HepG2 (cell line): Measurements from ENCODE around the gene MICAL1. TPM values are rescaled to one million over a fixed set of nuclear protein-coding genes. Genes with fewer than 3 reads are reported as not detected.
A peak's percentile ranks its signal among the peaks of the same experiment; 100 is the strongest.

Source experiments
- ATAC-seq: fragments of 200-7000 bp; cut with Tn5 transposase; 3 replicates; pipeline ENCODE4 v1.9.1; 2020; ENCODE audit warnings: mild to moderate bottlenecking, moderate library complexity
- BruUV-seq: library from RNA; stranded (reverse); fragments of 400-500 nt; replicated peaks from 2 replicates; lab custom pipeline; 2021; lab: Mats Ljungman, UMichigan
- CTCF ChIA-PET: fragments of 300-600 bp; formaldehyde crosslinking; extraction: SDS; loops from one replicate; lab custom pipeline; 2021; ENCODE audit warnings: low total read pairs, inconsistent platforms, low intra/inter-chr PET ratio; lab: Yijun Ruan, JAX
- POLR2A ChIA-PET: fragments of 350-600 bp; sonication (Branson Sonifier 250); formaldehyde crosslinking; loops from one replicate; lab custom pipeline; 2020; ENCODE audit warnings: antibody characterized with exemption, inconsistent platforms; lab: Yijun Ruan, JAX
- DNase-seq: peaks from one replicate; pipeline ENCODE4 v3.0.0-alpha.2; 2015; ENCODE audit warnings: low spot score
- FAIRE-seq: peaks from 3 replicates; lab custom pipeline; 2011; peaks lifted over from hg19 to GRCh38; lab: Jason Lieb, UNC
- H2AFZ ChIP-seq: one replicate; pipeline ENCODE4 v1.6.1; 2011; ENCODE audit warnings: low read length, inconsistent platforms
- H3K27ac ChIP-seq: fragments of 300-600 bp; 3 replicates; pipeline ENCODE4 v1.8.0; 2011; ENCODE audit warnings: mixed run types, mild to moderate bottlenecking, mixed read lengths, low read length, inconsistent platforms; ENCODE audit not compliant: insufficient read depth; ENCODE audit errors: extremely low read length
- H3K27me3 ChIP-seq, 2 experiments: fragments of 200-600 bp in 1 of 2; 2 replicates in 1 of 2; 3 replicates in 1 of 2; pipeline versions ENCODE4 v1.6.0 to v1.8.0; 2011; ENCODE audit warnings: low read length in 2 of 2, mild to moderate bottlenecking in 2 of 2, moderate library complexity in 2 of 2, inconsistent platforms in 1 of 2; ENCODE audit not compliant: insufficient read depth in 2 of 2, control insufficient read depth in 1 of 2
- H3K36me3 ChIP-seq, 2 experiments: fragments of 200-600 bp in 1 of 2; replicated peaks in 1 of 2; 2 replicates in 1 of 2; 3 replicates in 1 of 2; pipeline versions ENCODE4 v1.5.1 to v1.8.0; 2011; ENCODE audit warnings: low read length in 2 of 2, inconsistent platforms in 1 of 2; ENCODE audit not compliant: insufficient read depth in 2 of 2, control insufficient read depth in 1 of 2
- H3K4me1 ChIP-seq: 2 replicates; pipeline ENCODE4 v1.5.1; 2012; ENCODE audit warnings: low read length, inconsistent platforms; ENCODE audit not compliant: insufficient read depth
- H3K4me2 ChIP-seq: 2 replicates; pipeline ENCODE4 v1.6.0; 2011; ENCODE audit warnings: low read depth, low read length, inconsistent platforms
- H3K4me3 ChIP-seq, 3 experiments: fragments of 200-600 bp in 1 of 3; sonication (generic), shearing (Covaris generic) in 1 of 3; replicated peaks in 1 of 3; 2 replicates each; pipeline ENCODE4 v1.5.1; 2011 to 2016; ENCODE audit warnings: low read length in 3 of 3, inconsistent platforms in 2 of 3, low read depth in 2 of 3, mild to moderate bottlenecking in 2 of 3, control low read depth in 1 of 3, mixed read lengths in 1 of 3; ENCODE audit not compliant: insufficient read depth in 1 of 3
- H3K79me2 ChIP-seq: one replicate; pipeline ENCODE4 v1.6.1; 2011; ENCODE audit warnings: low read length, inconsistent platforms; ENCODE audit not compliant: insufficient read depth
- H3K9ac ChIP-seq: 2 replicates; pipeline ENCODE4 v1.6.0; 2011; ENCODE audit warnings: mild to moderate bottlenecking, low read depth, low read length, inconsistent platforms; ENCODE audit not compliant: insufficient read depth
- H3K9me3 ChIP-seq: 2 replicates; pipeline ENCODE4 v1.5.1; 2012; ENCODE audit warnings: mild to moderate bottlenecking, low read length
- H4K20me1 ChIP-seq: 2 replicates; pipeline ENCODE4 v1.6.0; 2011; ENCODE audit warnings: inconsistent platforms, mild to moderate bottlenecking, low read length, moderate library complexity; ENCODE audit not compliant: insufficient read depth
- CBX5 ChIP-seq: sonication (generic); formaldehyde crosslinking; IDR thresholded peaks from 2 replicates; pipeline ENCODE4 v1.4.0; 2020; ENCODE audit warnings: missing genetic modification reagents, borderline replicate concordance
- ERF ChIP-seq: IDR thresholded peaks from 2 replicates; pipeline ENCODE4 v1.6.1; 2018; ENCODE audit warnings: missing biosample characterization, missing genetic modification reagents
- HOXA3 ChIP-seq: sonication (generic); formaldehyde crosslinking; IDR thresholded peaks from 2 replicates; pipeline ENCODE4 v1.5.0; 2020; ENCODE audit warnings: missing genetic modification reagents
- IRX3 ChIP-seq: sonication (generic); formaldehyde crosslinking; IDR thresholded peaks from 2 replicates; pipeline ENCODE4 v1.8.1; 2023; ENCODE audit warnings: mild to moderate bottlenecking, low read depth, missing genetic modification reagents, borderline replicate concordance
- PCBP2 ChIP-seq: fragments of 200-400 bp; formaldehyde crosslinking; optimal IDR thresholded peaks from 2 replicates; pipeline ENCODE3; 2018; ENCODE audit warnings: low read length, low read depth; ENCODE audit not compliant: poor library complexity, severe bottlenecking
- PTBP1 ChIP-seq: fragments of 200-400 bp; formaldehyde crosslinking; IDR thresholded peaks from 2 replicates; pipeline ENCODE4 v1.6.1; 2018; ENCODE audit warnings: low read length, low read depth; ENCODE audit not compliant: poor library complexity, severe bottlenecking
- U2AF2 ChIP-seq: fragments of 200-400 bp; formaldehyde crosslinking; IDR thresholded peaks from 2 replicates; pipeline ENCODE4 v1.6.1; 2017; ENCODE audit warnings: low read depth, mild to moderate bottlenecking, low read length
- ZNF350 ChIP-seq: sonication (generic); formaldehyde crosslinking; IDR thresholded peaks from 2 replicates; pipeline ENCODE4 v1.4.0; 2020; ENCODE audit warnings: mild to moderate bottlenecking, low read depth, missing genetic modification reagents, borderline replicate concordance
- ZNF644 ChIP-seq: IDR thresholded peaks from 2 replicates; pipeline ENCODE4 v1.6.1; 2016; ENCODE audit warnings: low read depth
- WGBS: methylation state at CpG from one replicate; pipeline ENCODE4 v1.1.6; 2017; ENCODE audit warnings: low lambda C conversion rate; 5-methylcytosine and 5-hydroxymethylcytosine counted together
- in situ Hi-C: cut with HindIII; loops from 2 replicates; pipeline ENCODE4 v1.10.0; 2017; ENCODE audit warnings: low pct_unique_long_range_greater_than_20kb; ENCODE audit not compliant: extremely low pct_ligation_motif_present
- intact Hi-C: fragments of 100-400 bp; cut with micrococcal nuclease; formaldehyde crosslinking; loops from one replicate; pipeline ENCODE4 v1.10.0; 2022; ENCODE audit not compliant: unreplicated experiment
- polyA plus RNA-seq, 8 experiments: library from polyadenylated mRNA; depleted of rRNA in 3 of 8; stranded (reverse) in 7 of 8; unstranded in 1 of 8; fragments of >200 nt; fragmentation: Illumina TruSeq in 4 of 8; extraction: Trizol in 4 of 8; gene quantifications; 2 replicates each; pipeline versions ENCODE4 v1.2.1 to v1.2.3, GENCODE V29; 2011 to 2016; ENCODE audit warnings: low read depth in 4 of 8, missing spikeins in 1 of 8, mixed read lengths in 1 of 8; ENCODE audit not compliant: insufficient read depth in 1 of 8
- total RNA-seq, 5 experiments: library from RNA; depleted of rRNA; stranded (reverse); fragments of >200 nt; fragmentation: Illumina TruSeq; extraction: Trizol; gene quantifications; 2 replicates each; pipeline ENCODE4 v1.2.3, GENCODE V29; 2016; ENCODE audit warnings: low read depth in 1 of 5
- TF ChIP-seq, protein P1 (sequence below): sonication (generic); formaldehyde crosslinking; IDR thresholded peaks from 2 replicates; pipeline ENCODE4 v1.4.0; 2020; ENCODE audit warnings: missing genetic modification reagents
- TF ChIP-seq, protein P2 (sequence below): sonication (generic); formaldehyde crosslinking; IDR thresholded peaks from 2 replicates; pipeline ENCODE4 v1.5.0; 2020; ENCODE audit warnings: missing genetic modification reagents
- TF ChIP-seq, protein P3 (sequence below): sonication (generic); formaldehyde crosslinking; IDR thresholded peaks from 2 replicates; pipeline ENCODE4 v1.4.0; 2020; ENCODE audit warnings: missing genetic modification reagents, borderline replicate concordance
- TF ChIP-seq, protein P4 (sequence below): sonication (generic); formaldehyde crosslinking; IDR thresholded peaks from 2 replicates; pipeline ENCODE4 v1.9.0; 2021; ENCODE audit warnings: missing genetic modification reagents, borderline replicate concordance
- TF ChIP-seq, protein P5 (sequence below): sonication (generic); formaldehyde crosslinking; conservative IDR thresholded peaks from 2 replicates; pipeline ENCODE4 v1.4.0; 2020; ENCODE audit warnings: missing genetic modification reagents

Gene MICAL1
- total and polyA plus RNA-seq, 2 of the 13 experiments (the other 11 are each of a cell fraction or from before 2014, with no cell fraction given) = 6.9 to 39.0 TPM

DNA sequence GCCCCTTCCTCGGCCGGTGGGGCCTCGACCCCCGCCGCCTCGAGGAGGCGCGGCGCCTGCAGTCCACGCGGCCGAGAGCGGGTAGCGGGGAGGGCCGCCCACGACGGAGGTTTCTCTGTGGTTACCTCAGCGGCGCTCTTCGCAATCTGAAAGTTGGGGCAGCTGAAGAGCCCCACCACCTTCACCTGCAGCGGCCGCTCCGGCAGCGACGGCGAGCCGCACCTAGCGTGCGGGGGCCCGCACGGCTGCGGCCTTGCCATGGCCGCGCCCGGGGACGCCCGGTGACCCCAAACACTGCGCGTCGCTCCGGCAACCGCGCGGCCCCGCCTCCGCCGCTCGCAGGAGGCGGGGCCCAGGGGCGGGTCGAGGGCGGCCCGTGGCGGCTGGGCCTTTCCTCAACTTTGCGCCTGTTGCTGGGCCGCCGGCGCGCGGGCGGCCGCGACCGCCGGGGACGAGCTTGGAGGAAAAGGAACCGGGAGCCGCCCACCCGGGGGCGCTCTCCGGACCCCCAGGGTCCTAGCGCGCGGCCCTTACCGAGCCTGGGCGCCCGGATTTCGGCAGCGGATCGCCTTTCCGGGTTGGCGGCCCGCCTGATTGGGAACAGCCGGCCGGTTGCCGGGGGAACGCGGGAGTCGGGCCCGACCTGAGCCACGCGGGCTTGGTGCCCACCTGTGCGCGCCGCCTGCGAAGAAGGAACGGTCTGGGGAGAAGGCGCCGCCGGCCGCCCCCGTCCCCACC lies 15.1 kb downstream of the MICAL1 start, which contains the start of the genes PPIL6 and SMPD2:
Gene PPIL6 (minus strand): TSS at position 298 of the 738 bp plus-strand sequence. CDS start 38 bp downstream, at position 260.
Gene SMPD2 (plus strand): TSS at position 394 of the 738 bp plus-strand sequence. CDS start 398 bp downstream, outside the sequence.
- peak within 1 kb of the TSS; percentile 84 for H2AFZ ChIP-seq
- no TSS peak for BruUV-seq
- H3K4me1 ChIP-seq = peaks cover 25% of the 10 kb centered on the region
- in situ Hi-C loops (loop anchor here (5.0 kb wide), 1 partner anchor 58 kb away; the partner anchor contains the start of gene CD164), intact Hi-C loops (loop anchor here (1.0 to 2.0 kb wide), 3 partner anchors 15 to 58 kb away; partner anchors contain the start of genes CD164 and MICAL1)
- peaks cover 9% of the 10 kb centered on the region for H3K79me2 ChIP-seq
- ChIA-PET CTCF (no interaction called here), POLR2A (interaction anchor here (1.0 to 3.8 kb wide), 6 partner anchors 10 to 58 kb away, joined by 3 to 29 read pairs (median 4); partner anchors contain the start of genes CD164 and MICAL1)
- peak; percentile 89 for ATAC-seq
- H3K9me3 ChIP-seq = no peaks in the 10 kb centered on the region
- DNase-seq = peak; percentile 77
- peak within 1 kb of the TSS; percentile 92 to 100 (median 94) for H3K4me3 ChIP-seq
- no peaks in the 10 kb centered on the region; a peak in 1 of 5 replicates for H3K27me3 ChIP-seq
- peak within 1 kb of the TSS; percentile 80 for H3K27ac ChIP-seq
- peak within 1 kb of the TSS; percentile 93 for H3K4me2 ChIP-seq
- peaks cover 2 to 10% of the 10 kb centered on the region in 2 experiments; a peak in 2 of 5 replicates for H3K36me3 ChIP-seq
- H4K20me1 ChIP-seq = no peaks in the 10 kb centered on the region
- peak; percentile 30 for FAIRE-seq
- peak within 1 kb of the TSS; percentile 96 for H3K9ac ChIP-seq
- 0% methylated on average over 6 of the region's 102 CpGs for WGBS
- no peak for TF ChIP-seq IRX3
- TF ChIP-seq, protein P1, sequence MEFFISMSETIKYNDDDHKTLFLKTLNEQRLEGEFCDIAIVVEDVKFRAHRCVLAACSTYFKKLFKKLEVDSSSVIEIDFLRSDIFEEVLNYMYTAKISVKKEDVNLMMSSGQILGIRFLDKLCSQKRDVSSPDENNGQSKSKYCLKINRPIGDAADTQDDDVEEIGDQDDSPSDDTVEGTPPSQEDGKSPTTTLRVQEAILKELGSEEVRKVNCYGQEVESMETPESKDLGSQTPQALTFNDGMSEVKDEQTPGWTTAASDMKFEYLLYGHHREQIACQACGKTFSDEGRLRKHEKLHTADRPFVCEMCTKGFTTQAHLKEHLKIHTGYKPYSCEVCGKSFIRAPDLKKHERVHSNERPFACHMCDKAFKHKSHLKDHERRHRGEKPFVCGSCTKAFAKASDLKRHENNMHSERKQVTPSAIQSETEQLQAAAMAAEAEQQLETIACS (CRISPR knock-in tag) = peak; percentile 92
- TF ChIP-seq PTBP1 = no peak
- TF ChIP-seq, protein P2, sequence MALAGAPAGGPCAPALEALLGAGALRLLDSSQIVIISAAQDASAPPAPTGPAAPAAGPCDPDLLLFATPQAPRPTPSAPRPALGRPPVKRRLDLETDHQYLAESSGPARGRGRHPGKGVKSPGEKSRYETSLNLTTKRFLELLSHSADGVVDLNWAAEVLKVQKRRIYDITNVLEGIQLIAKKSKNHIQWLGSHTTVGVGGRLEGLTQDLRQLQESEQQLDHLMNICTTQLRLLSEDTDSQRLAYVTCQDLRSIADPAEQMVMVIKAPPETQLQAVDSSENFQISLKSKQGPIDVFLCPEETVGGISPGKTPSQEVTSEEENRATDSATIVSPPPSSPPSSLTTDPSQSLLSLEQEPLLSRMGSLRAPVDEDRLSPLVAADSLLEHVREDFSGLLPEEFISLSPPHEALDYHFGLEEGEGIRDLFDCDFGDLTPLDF = 0 out of 2 replicates have a peak, but pooled peaks have one; percentile 16
- 0 out of 2 replicates have a peak, but pooled peaks have one; percentile 60 for TF ChIP-seq U2AF2
- TF ChIP-seq CBX5 (CRISPR knock-in tag) = peak; percentile 18; the same call in 1 of the 2 replicates
- TF ChIP-seq, protein P3, sequence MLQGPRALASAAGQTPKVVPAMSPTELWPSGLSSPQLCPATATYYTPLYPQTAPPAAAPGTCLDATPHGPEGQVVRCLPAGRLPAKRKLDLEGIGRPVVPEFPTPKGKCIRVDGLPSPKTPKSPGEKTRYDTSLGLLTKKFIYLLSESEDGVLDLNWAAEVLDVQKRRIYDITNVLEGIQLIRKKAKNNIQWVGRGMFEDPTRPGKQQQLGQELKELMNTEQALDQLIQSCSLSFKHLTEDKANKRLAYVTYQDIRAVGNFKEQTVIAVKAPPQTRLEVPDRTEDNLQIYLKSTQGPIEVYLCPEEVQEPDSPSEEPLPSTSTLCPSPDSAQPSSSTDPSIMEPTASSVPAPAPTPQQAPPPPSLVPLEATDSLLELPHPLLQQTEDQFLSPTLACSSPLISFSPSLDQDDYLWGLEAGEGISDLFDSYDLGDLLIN (CRISPR knock-in tag) = no peak
- TF ChIP-seq, protein P4, sequence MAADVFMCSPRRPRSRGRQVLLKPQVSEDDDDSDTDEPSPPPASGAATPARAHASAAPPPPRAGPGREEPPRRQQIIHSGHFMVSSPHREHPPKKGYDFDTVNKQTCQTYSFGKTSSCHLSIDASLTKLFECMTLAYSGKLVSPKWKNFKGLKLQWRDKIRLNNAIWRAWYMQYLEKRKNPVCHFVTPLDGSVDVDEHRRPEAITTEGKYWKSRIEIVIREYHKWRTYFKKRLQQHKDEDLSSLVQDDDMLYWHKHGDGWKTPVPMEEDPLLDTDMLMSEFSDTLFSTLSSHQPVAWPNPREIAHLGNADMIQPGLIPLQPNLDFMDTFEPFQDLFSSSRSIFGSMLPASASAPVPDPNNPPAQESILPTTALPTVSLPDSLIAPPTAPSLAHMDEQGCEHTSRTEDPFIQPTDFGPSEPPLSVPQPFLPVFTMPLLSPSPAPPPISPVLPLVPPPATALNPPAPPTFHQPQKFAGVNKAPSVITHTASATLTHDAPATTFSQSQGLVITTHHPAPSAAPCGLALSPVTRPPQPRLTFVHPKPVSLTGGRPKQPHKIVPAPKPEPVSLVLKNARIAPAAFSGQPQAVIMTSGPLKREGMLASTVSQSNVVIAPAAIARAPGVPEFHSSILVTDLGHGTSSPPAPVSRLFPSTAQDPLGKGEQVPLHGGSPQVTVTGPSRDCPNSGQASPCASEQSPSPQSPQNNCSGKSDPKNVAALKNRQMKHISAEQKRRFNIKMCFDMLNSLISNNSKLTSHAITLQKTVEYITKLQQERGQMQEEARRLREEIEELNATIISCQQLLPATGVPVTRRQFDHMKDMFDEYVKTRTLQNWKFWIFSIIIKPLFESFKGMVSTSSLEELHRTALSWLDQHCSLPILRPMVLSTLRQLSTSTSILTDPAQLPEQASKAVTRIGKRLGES (CRISPR knock-in tag) = 0 out of 2 replicates have a peak, but pooled peaks have one; percentile 69
- TF ChIP-seq PCBP2 = no peak
- TF ChIP-seq ZNF644 = no peak
- TF ChIP-seq, protein P5, sequence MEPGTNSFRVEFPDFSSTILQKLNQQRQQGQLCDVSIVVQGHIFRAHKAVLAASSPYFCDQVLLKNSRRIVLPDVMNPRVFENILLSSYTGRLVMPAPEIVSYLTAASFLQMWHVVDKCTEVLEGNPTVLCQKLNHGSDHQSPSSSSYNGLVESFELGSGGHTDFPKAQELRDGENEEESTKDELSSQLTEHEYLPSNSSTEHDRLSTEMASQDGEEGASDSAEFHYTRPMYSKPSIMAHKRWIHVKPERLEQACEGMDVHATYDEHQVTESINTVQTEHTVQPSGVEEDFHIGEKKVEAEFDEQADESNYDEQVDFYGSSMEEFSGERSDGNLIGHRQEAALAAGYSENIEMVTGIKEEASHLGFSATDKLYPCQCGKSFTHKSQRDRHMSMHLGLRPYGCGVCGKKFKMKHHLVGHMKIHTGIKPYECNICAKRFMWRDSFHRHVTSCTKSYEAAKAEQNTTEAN (CRISPR knock-in tag) = no peak
- peak; percentile 40; the same call in 1 of the 2 replicates for TF ChIP-seq ZNF350 (CRISPR knock-in tag)
- 0 out of 2 replicates have a peak, but pooled peaks have one; percentile 38 for TF ChIP-seq ERF (CRISPR knock-in tag)
- TF ChIP-seq HOXA3 (CRISPR knock-in tag) = peak; percentile 41; the same call in 1 of the 2 replicates
